DND-41 (cell line): ENCODE data around the gene PRR19.

ENCODE experiments used
- ATAC-seq: fragments of 200-7000 bp; cut with Tn5 transposase; 3 replicates; pipeline ENCODE4 v1.9.1; 2021; ENCODE audit warnings: low read depth; ENCODE audit not compliant: insufficient read depth
- DNase-seq: peaks from one replicate; pipeline ENCODE4 v3.0.0-alpha.2; 2020
- H2AFZ ChIP-seq: 2 replicates; pipeline ENCODE4 v1.6.0; 2012; ENCODE audit warnings: low read depth, low read length
- H3K27ac ChIP-seq: 2 replicates; pipeline ENCODE4 v1.5.1; 2012; ENCODE audit warnings: low read length, inconsistent platforms
- H3K27me3 ChIP-seq: fragments of 200-600 bp; sonication (generic); 2 replicates; pipeline ENCODE4 v1.6.0; 2012; ENCODE audit warnings: low read length, mild to moderate bottlenecking, inconsistent platforms; ENCODE audit not compliant: insufficient read depth, poor library complexity
- H3K36me3 ChIP-seq: 2 replicates; pipeline ENCODE4 v1.5.1; 2012; ENCODE audit warnings: low read length, inconsistent platforms; ENCODE audit not compliant: insufficient read depth
- H3K4me1 ChIP-seq: 2 replicates; pipeline ENCODE4 v1.5.1; 2012; ENCODE audit warnings: mild to moderate bottlenecking, low read length; ENCODE audit not compliant: insufficient read depth
- H3K4me2 ChIP-seq: 2 replicates; pipeline ENCODE4 v1.6.0; 2012; ENCODE audit warnings: mild to moderate bottlenecking, moderate library complexity, low read length, inconsistent platforms; ENCODE audit not compliant: insufficient read depth
- H3K4me3 ChIP-seq, 2 experiments: fragments of 200-600 bp in 1 of 2; shearing (Covaris generic) in 1 of 2; 2 replicates each; pipeline ENCODE4 v1.5.1; 2012 to 2016; ENCODE audit warnings: inconsistent platforms in 2 of 2, low read length in 2 of 2, mild to moderate bottlenecking in 2 of 2, low read depth in 1 of 2, moderate library complexity in 1 of 2
- H3K79me2 ChIP-seq: 2 replicates; pipeline ENCODE4 v1.6.0; 2012; ENCODE audit warnings: low read length, inconsistent platforms; ENCODE audit not compliant: insufficient read depth
- H3K9ac ChIP-seq: 2 replicates; pipeline ENCODE4 v1.6.0; 2012; ENCODE audit warnings: low read depth, mild to moderate bottlenecking, inconsistent platforms, low read length, moderate library complexity
- H3K9me3 ChIP-seq: 2 replicates; pipeline ENCODE4 v1.5.1; 2012; ENCODE audit warnings: low read length, moderate library complexity, mild to moderate bottlenecking, inconsistent platforms; ENCODE audit not compliant: insufficient read depth, severe bottlenecking
- H4K20me1 ChIP-seq: 2 replicates; pipeline ENCODE4 v1.6.0; 2012; ENCODE audit warnings: low read length; ENCODE audit not compliant: insufficient read depth
- CTCF ChIP-seq: IDR thresholded peaks from 2 replicates; pipeline ENCODE4 v1.5.1; 2012; ENCODE audit warnings: borderline replicate concordance, low read length, moderate library complexity, mild to moderate bottlenecking; ENCODE audit not compliant: poor library complexity, severe bottlenecking; ENCODE audit errors: extremely low read depth
- EZH2 ChIP-seq: IDR thresholded peaks from 3 replicates; pipeline ENCODE4 v1.6.1; 2012; ENCODE audit warnings: borderline replicate concordance, low read depth, mild to moderate bottlenecking, moderate library complexity, low read length, inconsistent platforms; ENCODE audit not compliant: severe bottlenecking

The PRR19 gene

GRCh38 chr19:42306646-42307045, 4.7 kb downstream of the PRR19 start:
- H3K9ac ChIP-seq = no peak overlapping the region
- peaks cover 7% of the 10 kb centered on the region for H3K79me2 ChIP-seq
- H3K36me3 ChIP-seq = no peaks in the 10 kb centered on the region
- no peak overlapping the region for H2AFZ ChIP-seq
- ATAC-seq (no peak), DNase-seq (no peak)
- H3K4me2 ChIP-seq = no peak overlapping the region
- no peak for TF ChIP-seq CTCF
- no peak for TF ChIP-seq EZH2
- H4K20me1 ChIP-seq = no peaks in the 10 kb centered on the region
- H3K9me3 ChIP-seq = no peaks in the 10 kb centered on the region
- peaks cover 19% of the 10 kb centered on the region for H3K4me1 ChIP-seq
- no peak overlapping the region for H3K27ac ChIP-seq
- H3K4me3 ChIP-seq = no peak overlapping the region
- H3K27me3 ChIP-seq = no peaks in the 10 kb centered on the region

- Histone ChIP-seq H3K79me2 (no peaks in the 10 kb centered on the region), H3K4me1 (peaks cover 16% of the 10 kb centered on the region), H3K4me2 (no peak overlapping the region), H3K27me3 (peaks cover 29% of the 10 kb centered on the region), H3K36me3 (no peaks in the 10 kb centered on the region), H3K27ac (no peak overlapping the region), H4K20me1 (peaks cover 3% of the 10 kb centered on the region), H3K4me3 (no peak overlapping the region), H3K9me3 (no peaks in the 10 kb centered on the region), H2AFZ (no peak overlapping the region), H3K9ac (no peak overlapping the region)
- TF ChIP-seq EZH2 (no peak), CTCF (no peak)
- DNase-seq = no peak
- ATAC-seq = no peak
Observed at GRCh38 chr19:42309686-42310085, 7.8 kb downstream of the PRR19 start.

GRCh38 chr19:42311657-42312056, 9.7 kb downstream of the PRR19 start:
- Histone ChIP-seq H3K4me2 (no peak overlapping the region), H3K9me3 (no peaks in the 10 kb centered on the region), H3K36me3 (no peaks in the 10 kb centered on the region), H3K4me1 (peaks cover 16% of the 10 kb centered on the region), H3K79me2 (no peaks in the 10 kb centered on the region), H3K9ac (no peak overlapping the region), H3K27ac (no peak overlapping the region), H3K27me3 (peaks cover 34% of the 10 kb centered on the region), H2AFZ (no peak overlapping the region), H3K4me3 (no peak overlapping the region), H4K20me1 (peaks cover 3% of the 10 kb centered on the region)
- ATAC-seq (0 out of 3 replicates have a peak, but pooled peaks have one; percentile 41), DNase-seq (no peak)
- peak; percentile 40 for TF ChIP-seq CTCF
- no peak for TF ChIP-seq EZH2

GRCh38 chr19:42312370-42312769, 10.4 kb downstream of the PRR19 start:
- H2AFZ ChIP-seq = no peak overlapping the region
- TF ChIP-seq CTCF = no peak
- no peak for TF ChIP-seq EZH2
- H3K27ac ChIP-seq = no peak overlapping the region
- no peaks in the 10 kb centered on the region for H3K9me3 ChIP-seq
- H4K20me1 ChIP-seq = peaks cover 3% of the 10 kb centered on the region
- peaks cover 34% of the 10 kb centered on the region for H3K27me3 ChIP-seq
- no peak overlapping the region for H3K4me3 ChIP-seq
- DNase-seq (no peak), ATAC-seq (no peak)
- no peaks in the 10 kb centered on the region for H3K36me3 ChIP-seq
- H3K9ac ChIP-seq = no peak overlapping the region
- H3K4me1 ChIP-seq = peaks cover 16% of the 10 kb centered on the region
- 0 out of 2 replicates have a peak overlapping the region, but pooled peaks have one; percentile 57 for H3K4me2 ChIP-seq
- no peaks in the 10 kb centered on the region for H3K79me2 ChIP-seq
